ENCODE data around the gene ZNG1A. TPM values are rescaled to one million over a fixed set of nuclear protein-coding genes. Genes with fewer than 3 reads are reported as not detected.
A peak's percentile ranks its signal among the peaks of the same experiment; 100 is the strongest.
"Not testable (repeated sequence)": the region's sequence is repeated elsewhere in the genome, so short reads cannot be mapped to it uniquely, and the experiment has no call there.

Gene ZNG1A
- total RNA-seq, 4 donors from 2014 or later, result 24.3 to 50.3 (median 29.2) TPM

- Histone ChIP-seq H3K27me3 (no peaks in the 10 kb centered on the region), H3K36me3 (no peaks in the 10 kb centered on the region), H3K9me3 (no peaks in the 10 kb centered on the region), H3K4me3 (no peak overlapping the region), H3K4me1 (no peaks in the 10 kb centered on the region), H3K27ac (no peak overlapping the region)
- no peak for DNase-seq
- no peak for TF ChIP-seq POLR2A (IDR thresholded peaks at IDR 0.05)
- TF ChIP-seq CTCF (IDR thresholded peaks at IDR 0.05), result no peak
These were observed 30.4 kb upstream of the ZNG1A start for GRCh38 chr9:209143-209758.

GRCh38 chr9:206481-206880 is 27.6 kb upstream of the ZNG1A start:
- H3K27me3 ChIP-seq, result no peaks in the 10 kb centered on the region
- H3K4me1 ChIP-seq, result no peaks in the 10 kb centered on the region
- no peak for TF ChIP-seq POLR2A (IDR thresholded peaks at IDR 0.05)
- TF ChIP-seq CTCF (IDR thresholded peaks at IDR 0.05), result no peak
- H3K9me3 ChIP-seq, result no peaks in the 10 kb centered on the region
- no peak overlapping the region for H3K27ac ChIP-seq
- no peaks in the 10 kb centered on the region for H3K36me3 ChIP-seq
- DNase-seq, result no peak
- H3K4me3 ChIP-seq, result no peak overlapping the region

GRCh38 chr9:199601-200000 is 20.7 kb upstream of the ZNG1A start:
- not testable (repeated sequence) for H3K9me3 ChIP-seq, H3K27me3 ChIP-seq, H3K27ac ChIP-seq, H3K4me1 ChIP-seq, H3K36me3 ChIP-seq, DNase-seq, H3K4me3 ChIP-seq

- not testable (repeated sequence) for H3K36me3 ChIP-seq, H3K9me3 ChIP-seq, H3K4me1 ChIP-seq, DNase-seq, H3K27me3 ChIP-seq
- peak overlapping the region in 3 of 4 donors; percentile 26 to 63 (median 56) for H3K27ac ChIP-seq
- peak overlapping the region; percentile 12 to 44 (median 30) for H3K4me3 ChIP-seq
These were observed 573 bp downstream of the ZNG1A start for GRCh38 chr9:178140-178825.

GRCh38 chr9:169757-170156 is 9.1 kb downstream of the ZNG1A start:
- H3K4me3 ChIP-seq, H3K36me3 ChIP-seq, H3K27ac ChIP-seq, H3K27me3 ChIP-seq, H3K9me3 ChIP-seq, H3K4me1 ChIP-seq, DNase-seq: not testable (repeated sequence)

- H3K4me3 ChIP-seq, H3K36me3 ChIP-seq, DNase-seq, H3K4me1 ChIP-seq, H3K27ac ChIP-seq, H3K9me3 ChIP-seq, H3K27me3 ChIP-seq: not testable (repeated sequence)
These were observed 19.0 kb downstream of the ZNG1A start for GRCh38 chr9:159871-160270.

- H3K4me3 ChIP-seq, H3K9me3 ChIP-seq, DNase-seq, H3K27me3 ChIP-seq, H3K27ac ChIP-seq, H3K4me1 ChIP-seq, H3K36me3 ChIP-seq: not testable (repeated sequence)
These were observed 27.7 kb downstream of the ZNG1A start for GRCh38 chr9:151173-151572.

- not testable (repeated sequence) for H3K27ac ChIP-seq, H3K4me3 ChIP-seq, H3K36me3 ChIP-seq, DNase-seq, H3K27me3 ChIP-seq, H3K9me3 ChIP-seq, H3K4me1 ChIP-seq
These were observed 39.0 kb downstream of the ZNG1A start for GRCh38 chr9:139880-140279.

GRCh38 chr9:117995-118467 is 60.8 kb downstream of the ZNG1A start, which contains the start of gene FOXD4:
FOXD4 (minus strand) TSS chr9:118417; CDS start chr9:118119, 298 bp downstream.
- not testable (repeated sequence) for H3K27ac ChIP-seq, H3K36me3 ChIP-seq, H3K9me3 ChIP-seq, DNase-seq, H3K4me3 ChIP-seq
- peaks cover 0 to 25% of the 10 kb centered on the region in 2 donors for H3K27me3 ChIP-seq
- H3K4me1 ChIP-seq, result peaks cover 0 to 20% (median 8%) of the 10 kb centered on the region in 4 donors

- peaks cover 0 to 20% (median 8%) of the 10 kb centered on the region in 4 donors for H3K4me1 ChIP-seq
- not testable (repeated sequence) for H3K4me3 ChIP-seq, H3K36me3 ChIP-seq, DNase-seq, H3K9me3 ChIP-seq, H3K27ac ChIP-seq
- H3K27me3 ChIP-seq, result peaks cover 0 to 26% of the 10 kb centered on the region in 2 donors
These were observed 61.5 kb downstream of the ZNG1A start for GRCh38 chr9:117144-117994.

GRCh38 chr9:116239-117077 is 62.4 kb downstream of the ZNG1A start:
- H3K36me3 ChIP-seq, H3K4me3 ChIP-seq, H3K9me3 ChIP-seq, H3K27ac ChIP-seq, DNase-seq: not testable (repeated sequence)
- H3K4me1 ChIP-seq, result peaks cover 0 to 20% (median 8%) of the 10 kb centered on the region in 4 donors
- peaks cover 0 to 26% of the 10 kb centered on the region in 2 donors for H3K27me3 ChIP-seq

Data from Peyer's patch (tissue), 4 donors.